GM10248 (cell line): ENCODE measurements around the gene INTS15.

Source experiments
- CTCF ChIA-PET: fragments of 300-600 bp; sonication (Branson Sonifier 250); formaldehyde crosslinking; extraction: SDS; loops from one replicate; lab custom pipeline; 2021; ENCODE audit warnings: antibody characterized with exemption; lab: Yijun Ruan, JAX
- POLR2A ChIA-PET: fragments of 350-650 bp; sonication (Branson Sonifier 250); formaldehyde crosslinking; extraction: SDS; loops from one replicate; lab custom pipeline; 2020; ENCODE audit warnings: antibody characterized with exemption; lab: Yijun Ruan, JAX
- DNase-seq: peaks from one replicate; pipeline ENCODE4 v3.0.0; 2012; ENCODE audit errors: extremely low spot score
- TF ChIP-seq, protein P1 (sequence below): IDR thresholded peaks from 2 replicates; pipeline ENCODE4 v1.5.1; 2012; ENCODE audit warnings: mild to moderate bottlenecking, low read depth; ENCODE audit errors: extremely low read depth, missing control alignments, control extremely low read depth

The INTS15 gene

DNA sequence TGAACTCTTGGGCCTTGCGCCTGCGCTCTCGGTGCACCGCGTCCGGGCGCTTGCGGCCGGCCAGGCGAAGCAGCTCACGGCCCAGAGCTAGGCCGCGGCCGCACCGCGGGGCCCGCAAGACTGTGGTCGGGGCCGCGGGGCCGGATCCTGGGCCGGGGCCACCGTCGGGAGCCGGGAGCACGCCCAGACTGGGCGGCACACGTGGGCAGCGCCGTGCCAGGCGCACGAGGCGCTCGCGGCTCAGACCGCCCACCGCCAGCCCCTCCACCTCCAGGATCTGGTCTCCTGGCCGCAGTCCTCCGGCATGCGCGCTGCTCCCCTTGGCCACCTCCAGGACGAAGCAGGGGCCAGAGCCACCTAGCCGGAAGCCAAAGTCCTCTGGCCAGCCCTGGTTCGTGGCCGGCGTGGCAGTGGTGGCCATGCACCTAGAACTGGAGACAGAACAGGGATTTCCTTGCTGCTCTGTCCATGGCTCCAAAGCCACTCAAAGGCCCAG lies 38.8 kb upstream of the INTS15 start, which contains the start of gene GRID2IP:
TSS of gene GRID2IP (minus strand) at position 446 of the 496 bp plus-strand sequence. CDS start at position 421, 25 bp downstream.
- CTCF ChIA-PET: no interaction called here
- POLR2A ChIA-PET: no interaction called here
- TF ChIP-seq, protein P1, sequence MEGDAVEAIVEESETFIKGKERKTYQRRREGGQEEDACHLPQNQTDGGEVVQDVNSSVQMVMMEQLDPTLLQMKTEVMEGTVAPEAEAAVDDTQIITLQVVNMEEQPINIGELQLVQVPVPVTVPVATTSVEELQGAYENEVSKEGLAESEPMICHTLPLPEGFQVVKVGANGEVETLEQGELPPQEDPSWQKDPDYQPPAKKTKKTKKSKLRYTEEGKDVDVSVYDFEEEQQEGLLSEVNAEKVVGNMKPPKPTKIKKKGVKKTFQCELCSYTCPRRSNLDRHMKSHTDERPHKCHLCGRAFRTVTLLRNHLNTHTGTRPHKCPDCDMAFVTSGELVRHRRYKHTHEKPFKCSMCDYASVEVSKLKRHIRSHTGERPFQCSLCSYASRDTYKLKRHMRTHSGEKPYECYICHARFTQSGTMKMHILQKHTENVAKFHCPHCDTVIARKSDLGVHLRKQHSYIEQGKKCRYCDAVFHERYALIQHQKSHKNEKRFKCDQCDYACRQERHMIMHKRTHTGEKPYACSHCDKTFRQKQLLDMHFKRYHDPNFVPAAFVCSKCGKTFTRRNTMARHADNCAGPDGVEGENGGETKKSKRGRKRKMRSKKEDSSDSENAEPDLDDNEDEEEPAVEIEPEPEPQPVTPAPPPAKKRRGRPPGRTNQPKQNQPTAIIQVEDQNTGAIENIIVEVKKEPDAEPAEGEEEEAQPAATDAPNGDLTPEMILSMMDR: no peak
- no peak for DNase-seq

- ChIA-PET POLR2A (no interaction called here), CTCF (interaction anchor here (1.3 kb wide), 1 partner anchor 18 kb away, joined by 3 read pairs; no protein-coding TSS in a partner anchor)
- no peak for DNase-seq
- TF ChIP-seq, protein P1: no peak
Observed at GRCh38 chr7:6553448-6554044, 36.3 kb upstream of the INTS15 start.

DNA sequence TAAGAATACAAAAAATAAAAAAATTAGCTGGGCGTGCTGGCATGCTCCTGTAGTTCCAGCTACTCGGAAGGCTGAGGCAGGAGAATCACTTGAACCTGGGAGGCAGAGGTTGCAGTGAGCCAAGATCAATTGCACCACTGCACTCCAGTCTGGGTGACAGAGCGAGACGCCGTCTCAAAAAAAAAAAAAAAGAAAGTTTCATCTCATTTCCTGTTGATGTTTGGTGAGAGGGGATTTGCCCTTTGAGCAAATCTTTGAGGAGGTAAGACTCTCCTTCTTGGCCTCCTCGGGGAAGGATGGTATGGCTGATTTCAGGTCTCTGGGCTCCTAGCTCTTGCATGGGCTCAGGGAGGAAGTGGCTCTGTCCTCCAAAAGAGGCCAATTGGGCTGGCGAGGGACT lies 35.0 kb upstream of the INTS15 start:
- TF ChIP-seq, protein P1: no peak
- CTCF ChIA-PET: interaction anchor here (1.0 to 1.1 kb wide), 3 partner anchors 15 to 39 kb away, joined by 3 read pairs; no protein-coding TSS in a partner anchor
- POLR2A ChIA-PET: no interaction called here
- no peak for DNase-seq

DNA sequence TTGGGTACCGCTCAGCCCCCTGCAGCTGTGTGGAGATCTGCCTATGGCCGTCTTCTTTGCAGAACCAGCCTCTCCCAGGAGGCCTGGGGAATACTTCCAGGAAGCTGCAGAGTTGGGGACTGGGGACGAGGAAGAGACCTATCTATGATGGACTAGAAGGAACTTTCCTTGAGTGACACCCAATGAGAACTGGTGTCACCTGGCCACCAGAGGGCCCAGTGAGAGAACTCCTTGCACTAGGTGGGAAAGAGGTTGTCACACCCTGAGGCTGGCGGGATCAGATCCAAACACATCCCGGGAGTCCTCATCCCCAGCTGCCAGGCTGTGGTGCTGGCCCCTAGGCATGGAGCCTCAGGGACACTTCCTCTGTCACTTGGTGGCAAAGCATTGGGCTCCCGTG lies 33.6 kb upstream of the INTS15 start:
- ChIA-PET CTCF (interaction anchor here (1.0 kb wide), 1 partner anchor 18 kb away, joined by 3 read pairs; no protein-coding TSS in a partner anchor), POLR2A (no interaction called here)
- TF ChIP-seq, protein P1: no peak
- no peak for DNase-seq

DNA sequence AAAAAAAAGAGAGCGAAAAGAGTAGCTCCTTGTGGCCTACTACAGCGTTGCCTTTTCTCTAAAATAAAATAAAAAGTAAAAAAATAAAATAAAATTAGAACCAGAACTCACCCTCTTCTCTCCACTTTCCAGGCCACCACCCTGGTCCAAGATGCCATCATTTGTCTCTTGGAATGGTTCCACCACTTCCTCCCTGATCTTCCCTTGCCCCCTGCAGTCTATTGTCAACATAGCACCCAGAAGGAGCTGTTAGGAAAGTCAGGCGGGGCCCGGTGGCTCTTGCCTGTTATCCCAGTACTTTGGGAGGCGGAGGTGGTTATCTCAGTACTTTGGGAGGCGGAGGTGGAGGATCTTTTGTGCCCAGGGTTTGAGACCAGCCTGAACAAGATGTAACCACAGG lies 31.0 kb upstream of the INTS15 start:
- CTCF ChIA-PET: interaction anchor here (0.6 to 5.3 kb wide), 18 partner anchors 8 to 63 kb away, joined by 3 to 38 read pairs (median 5); partner anchors contain the start of gene INTS15
- POLR2A ChIA-PET: no interaction called here
- DNase-seq: peak; percentile 62
- TF ChIP-seq, protein P1: peak; percentile 58

DNA sequence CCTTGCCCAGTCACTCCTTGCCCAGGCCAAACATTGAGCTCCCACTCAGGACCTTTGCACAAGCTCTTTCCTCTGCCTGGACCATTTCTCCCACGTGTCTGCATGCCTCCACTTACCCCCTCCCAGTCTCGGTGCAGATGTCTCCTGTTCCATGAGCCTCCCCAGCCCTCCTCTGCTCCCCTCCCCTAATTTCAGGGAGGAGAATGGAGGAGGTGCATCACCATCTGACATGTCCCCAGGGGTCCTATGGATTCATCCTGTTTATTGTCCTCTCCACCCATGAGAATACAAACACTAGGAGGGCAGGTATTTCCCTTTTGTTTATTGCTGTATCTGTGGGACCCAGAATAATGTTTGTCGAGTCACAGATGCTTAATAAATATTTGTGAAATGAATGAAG lies 29.9 kb upstream of the INTS15 start:
- POLR2A ChIA-PET: interaction anchor here (0.5 kb wide), 1 partner anchor 81 kb away, joined by 3 read pairs; no protein-coding TSS in a partner anchor
- TF ChIP-seq, protein P1: no peak
- CTCF ChIA-PET: interaction anchor here (0.9 to 5.3 kb wide), 10 partner anchors 11 to 44 kb away, joined by 3 to 38 read pairs (median 10); partner anchors contain the start of gene INTS15
- DNase-seq: no peak
